ENCODE data around the gene MAPK12.

- TF ChIP-seq, protein P1, sequence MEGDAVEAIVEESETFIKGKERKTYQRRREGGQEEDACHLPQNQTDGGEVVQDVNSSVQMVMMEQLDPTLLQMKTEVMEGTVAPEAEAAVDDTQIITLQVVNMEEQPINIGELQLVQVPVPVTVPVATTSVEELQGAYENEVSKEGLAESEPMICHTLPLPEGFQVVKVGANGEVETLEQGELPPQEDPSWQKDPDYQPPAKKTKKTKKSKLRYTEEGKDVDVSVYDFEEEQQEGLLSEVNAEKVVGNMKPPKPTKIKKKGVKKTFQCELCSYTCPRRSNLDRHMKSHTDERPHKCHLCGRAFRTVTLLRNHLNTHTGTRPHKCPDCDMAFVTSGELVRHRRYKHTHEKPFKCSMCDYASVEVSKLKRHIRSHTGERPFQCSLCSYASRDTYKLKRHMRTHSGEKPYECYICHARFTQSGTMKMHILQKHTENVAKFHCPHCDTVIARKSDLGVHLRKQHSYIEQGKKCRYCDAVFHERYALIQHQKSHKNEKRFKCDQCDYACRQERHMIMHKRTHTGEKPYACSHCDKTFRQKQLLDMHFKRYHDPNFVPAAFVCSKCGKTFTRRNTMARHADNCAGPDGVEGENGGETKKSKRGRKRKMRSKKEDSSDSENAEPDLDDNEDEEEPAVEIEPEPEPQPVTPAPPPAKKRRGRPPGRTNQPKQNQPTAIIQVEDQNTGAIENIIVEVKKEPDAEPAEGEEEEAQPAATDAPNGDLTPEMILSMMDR (IDR thresholded peaks at IDR 0.05; ENCODE audit: poor library complexity): no peak
- TF ChIP-seq EZH2 (IDR thresholded peaks at IDR 0.05; ENCODE audit: borderline replicate concordance): no peak
Measured at GRCh38 chr22:50289151-50289941, 27.9 kb upstream of the MAPK12 start.

Data from hepatocyte (in vitro differentiated cells).